GM19099 (cell line): ENCODE measurements around the gene ATRN.

Source experiments
- POLR2A ChIP-seq: IDR thresholded peaks from 3 replicates; pipeline ENCODE4 v1.6.1; 2011; ENCODE audit warnings: low read depth; ENCODE audit not compliant: insufficient read length; ENCODE audit errors: extremely low read depth

ATRN gene

GRCh38 chr20:3630429-3630828 lies 159.6 kb downstream of the ATRN start:
- no peak for TF ChIP-seq POLR2A

GRCh38 chr20:3631534-3631933 lies 160.7 kb downstream of the ATRN start:
- TF ChIP-seq POLR2A, result no peak

GRCh38 chr20:3632311-3633004 lies 161.6 kb downstream of the ATRN start:
- no peak for TF ChIP-seq POLR2A

GRCh38 chr20:3633913-3634478 lies 163.2 kb downstream of the ATRN start:
- no peak for TF ChIP-seq POLR2A

- TF ChIP-seq POLR2A, result no peak
Observed at GRCh38 chr20:3635346-3635745, 164.5 kb downstream of the ATRN start.

- no peak for TF ChIP-seq POLR2A
Observed at GRCh38 chr20:3640259-3640658, 169.4 kb downstream of the ATRN start.

GRCh38 chr20:3645309-3646066 lies 174.7 kb downstream of the ATRN start:
- TF ChIP-seq POLR2A, result no peak

- TF ChIP-seq POLR2A, result no peak
Observed at GRCh38 chr20:3646067-3646440, 175.2 kb downstream of the ATRN start.

GRCh38 chr20:3646651-3647050 lies 175.8 kb downstream of the ATRN start:
- TF ChIP-seq POLR2A, result no peak

GRCh38 chr20:3647473-3647872 lies 176.7 kb downstream of the ATRN start:
- no peak for TF ChIP-seq POLR2A

GRCh38 chr20:3648951-3649350 lies 178.1 kb downstream of the ATRN start:
- TF ChIP-seq POLR2A, result no peak

- no peak for TF ChIP-seq POLR2A
Observed at GRCh38 chr20:3651204-3651962, 180.6 kb downstream of the ATRN start.

- no peak for TF ChIP-seq POLR2A
Observed at GRCh38 chr20:3652221-3652620, 181.4 kb downstream of the ATRN start.

GRCh38 chr20:3652676-3653596 lies 182.1 kb downstream of the ATRN start:
- no peak for TF ChIP-seq POLR2A
